Fibroblast of lung (primary cell): ENCODE results near the gene DERL3. TPM values are rescaled to one million over a fixed set of nuclear protein-coding genes. Genes with fewer than 3 reads are reported as not detected.

Experiments
- DNase-seq, 2 donors: peaks; one replicate each; pipeline versions ENCODE4 v3.0.0 to v3.0.0-alpha.2; 2010; ENCODE audit warnings: low read depth in 2 of 2
- H2AFZ ChIP-seq: 2 replicates; pipeline ENCODE4 v1.5.1; 2012; ENCODE audit warnings: low read length, control low read depth, inconsistent platforms
- H3K27ac ChIP-seq: 2 replicates; pipeline ENCODE4 v1.5.1; 2011; ENCODE audit warnings: low read length, control low read depth; ENCODE audit not compliant: insufficient read depth
- H3K27me3 ChIP-seq: 2 replicates; pipeline ENCODE4 v1.5.1; 2011; ENCODE audit warnings: mild to moderate bottlenecking, low read length; ENCODE audit not compliant: control insufficient read depth, insufficient read depth
- H3K36me3 ChIP-seq: 2 replicates; pipeline ENCODE4 v1.5.1; 2011; ENCODE audit warnings: low read length; ENCODE audit not compliant: control insufficient read depth, insufficient read depth
- H3K4me1 ChIP-seq: 2 replicates; pipeline ENCODE4 v1.5.1; 2011; ENCODE audit warnings: low read length; ENCODE audit not compliant: control insufficient read depth, insufficient read depth; ENCODE audit errors: extremely low read depth
- H3K4me2 ChIP-seq: 2 replicates; pipeline ENCODE4 v1.5.1; 2011; ENCODE audit warnings: low read length, control low read depth; ENCODE audit not compliant: insufficient read depth; ENCODE audit errors: extremely low read depth
- H3K4me3 ChIP-seq, 4 experiments: fragments of 200-600 bp in 1 of 4; sonication (generic) in 1 of 4; replicated peaks in 1 of 4; 2 replicates each; pipeline ENCODE4 v1.5.1; 2011 to 2016; ENCODE audit warnings: low read length in 4 of 4, low read depth in 3 of 4, mild to moderate bottlenecking in 3 of 4, control low read depth in 2 of 4, inconsistent platforms in 1 of 4, mixed read lengths in 1 of 4; ENCODE audit not compliant: insufficient read depth in 1 of 4; ENCODE audit errors: control extremely low read depth in 1 of 4
- H3K79me2 ChIP-seq: 2 replicates; pipeline ENCODE4 v1.5.1; 2012; ENCODE audit warnings: mild to moderate bottlenecking, low read length, inconsistent platforms; ENCODE audit not compliant: control insufficient read depth, insufficient read depth
- H3K9ac ChIP-seq: 2 replicates; pipeline ENCODE4 v1.5.1; 2011; ENCODE audit warnings: mild to moderate bottlenecking, low read length, control low read depth; ENCODE audit not compliant: insufficient read depth
- H3K9me3 ChIP-seq: 2 replicates; pipeline ENCODE4 v1.5.1; 2012; ENCODE audit warnings: low read depth, low read length; ENCODE audit not compliant: control insufficient read depth, insufficient read depth
- H4K20me1 ChIP-seq: 2 replicates; pipeline ENCODE4 v1.5.1; 2011; ENCODE audit warnings: low read length; ENCODE audit not compliant: control insufficient read depth, insufficient read depth; ENCODE audit errors: extremely low read depth
- CTCF ChIP-seq, 2 donors: IDR thresholded peaks in 1 of 2; conservative IDR thresholded peaks in 1 of 2; 1 replicate in 1 of 2; 2 replicates in 1 of 2; pipeline ENCODE4 v1.5.1; 2011 to 2012; ENCODE audit warnings: low read length in 2 of 2, control low read depth in 1 of 2, inconsistent platforms in 1 of 2, low read depth in 1 of 2, mild to moderate bottlenecking in 1 of 2
- EZH2 ChIP-seq: IDR thresholded peaks from 2 replicates; pipeline ENCODE4 v1.5.1; 2012; ENCODE audit warnings: low read length, control low read depth, mild to moderate bottlenecking; ENCODE audit errors: missing control alignments
- polyA plus RNA-seq, 2 donors: library from polyadenylated mRNA; depleted of rRNA in 1 of 2; stranded (reverse) in 1 of 2; unstranded in 1 of 2; fragments of >200 nt; gene quantifications; 2 replicates each; pipeline ENCODE4 v1.2.1, GENCODE V29; 2011 to 2012; ENCODE audit warnings: missing spikeins in 1 of 2
- total RNA-seq: library from RNA; depleted of rRNA; stranded (reverse); fragments of >200 nt; gene quantifications from 2 replicates; pipeline ENCODE4 v1.2.1, GENCODE V29; 2014

The DERL3 gene
- total and polyA plus RNA-seq, 2 donors (not counting 1 experiment from before 2014, with no cell fraction given), result 0.42 to 0.50 TPM

- DNase-seq, result no peak
- Histone ChIP-seq H3K9ac (no peak overlapping the region), H3K36me3 (peaks cover 27% of the 10 kb centered on the region), H4K20me1 (no peaks in the 10 kb centered on the region), H3K27me3 (no peaks in the 10 kb centered on the region), H2AFZ (no peak overlapping the region), H3K9me3 (no peaks in the 10 kb centered on the region), H3K4me1 (peaks cover 4% of the 10 kb centered on the region), H3K4me3 (no peak overlapping the region), H3K27ac (no peak overlapping the region), H3K4me2 (no peak overlapping the region), H3K79me2 (peaks cover 8% of the 10 kb centered on the region)
- no peak for TF ChIP-seq EZH2
Observed at GRCh38 chr22:23828800-23829680, 9.8 kb downstream of the DERL3 start.

GRCh38 chr22:23827351-23827995, 11.3 kb downstream of the DERL3 start:
- H3K79me2 ChIP-seq, result peaks cover 8% of the 10 kb centered on the region
- no peaks in the 10 kb centered on the region for H4K20me1 ChIP-seq
- peaks cover 4% of the 10 kb centered on the region for H3K4me1 ChIP-seq
- peaks cover 30% of the 10 kb centered on the region for H3K36me3 ChIP-seq
- no peaks in the 10 kb centered on the region for H3K27me3 ChIP-seq
- H3K4me3 ChIP-seq, result no peak overlapping the region
- no peak for TF ChIP-seq CTCF (conservative IDR thresholded peaks at IDR 0.05 in 1 of 2, IDR thresholded peaks at IDR 0.05 in 1 of 2; ENCODE audit: low read depth in 1 of 2, low read length in 2 of 2)
- no peak for TF ChIP-seq EZH2
- H3K4me2 ChIP-seq, result no peak overlapping the region
- peak overlapping the region; percentile 61 for H3K27ac ChIP-seq
- H3K9me3 ChIP-seq, result no peaks in the 10 kb centered on the region
- no peak for DNase-seq
- H3K9ac ChIP-seq, result no peak overlapping the region
- no peak overlapping the region for H2AFZ ChIP-seq

- Histone ChIP-seq H4K20me1 (no peaks in the 10 kb centered on the region), H3K36me3 (peaks cover 28% of the 10 kb centered on the region), H3K79me2 (peaks cover 6% of the 10 kb centered on the region), H3K9ac (no peak overlapping the region), H3K27me3 (no peaks in the 10 kb centered on the region), H3K4me2 (no peak overlapping the region), H3K4me1 (peaks cover 4% of the 10 kb centered on the region), H3K27ac (peak overlapping the region; percentile 61), H3K4me3 (no peak overlapping the region), H3K9me3 (no peaks in the 10 kb centered on the region), H2AFZ (no peak overlapping the region)
- no peak for TF ChIP-seq CTCF (conservative IDR thresholded peaks at IDR 0.05 in 1 of 2, IDR thresholded peaks at IDR 0.05 in 1 of 2; ENCODE audit: low read depth in 1 of 2, low read length in 2 of 2)
- TF ChIP-seq EZH2, result no peak
- DNase-seq, result peak in 1 of 2 donors; percentile 20
Observed at GRCh38 chr22:23826510-23827350, 12.1 kb downstream of the DERL3 start.
